T-helper 2 cell treated with Interferon-gamma antibody and Interleukin-4, amounts not matched to agents 5 μg/mL and 100 μg/mL, for 36 hours (primary cell): Measurements from ENCODE around the gene TOP3A.

ENCODE experiments used
- DNase-seq: peaks from one replicate; pipeline ENCODE4 v3.0.0; 2021; ENCODE audit warnings: low spot score
- H3K27ac Mint-ChIP-seq: one replicate; pipeline ENCODE4 v1.8.0; 2021; ENCODE audit warnings: mild to moderate bottlenecking, mixed read lengths
- H3K27me3 Mint-ChIP-seq: one replicate; pipeline ENCODE4 v1.8.0; 2021; ENCODE audit warnings: low read depth, mixed read lengths
- H3K36me3 Mint-ChIP-seq: one replicate; pipeline ENCODE4 v1.8.0; 2021; ENCODE audit warnings: low read depth, mixed read lengths
- H3K4me1 Mint-ChIP-seq: one replicate; pipeline ENCODE4 v1.8.0; 2021; ENCODE audit warnings: low read depth, mixed read lengths
- H3K4me3 Mint-ChIP-seq: one replicate; pipeline ENCODE4 v1.8.0; 2022; ENCODE audit warnings: mild to moderate bottlenecking, moderate library complexity, mixed read lengths
- H3K9me3 Mint-ChIP-seq: one replicate; pipeline ENCODE4 v1.8.0; 2021; ENCODE audit warnings: mixed read lengths

TOP3A gene

GRCh38 chr17:18277076-18277475 lies 37.7 kb downstream of the TOP3A start:
- no peaks in the 10 kb centered on the region for H3K27me3 Mint-ChIP-seq
- H3K36me3 Mint-ChIP-seq: peaks cover 45% of the 10 kb centered on the region
- no peaks in the 10 kb centered on the region for H3K9me3 Mint-ChIP-seq
- H3K4me1 Mint-ChIP-seq: no peaks in the 10 kb centered on the region
- H3K4me3 Mint-ChIP-seq: no peak overlapping the region
- no peak overlapping the region for H3K27ac Mint-ChIP-seq
- no peak for DNase-seq

GRCh38 chr17:18270046-18270931 lies 44.5 kb downstream of the TOP3A start:
- no peaks in the 10 kb centered on the region for H3K27me3 Mint-ChIP-seq

GRCh38 chr17:18267927-18268711 lies 46.7 kb downstream of the TOP3A start:
- no peak for DNase-seq
- H3K4me1 Mint-ChIP-seq: peaks cover 3% of the 10 kb centered on the region
- peaks cover 12% of the 10 kb centered on the region for H3K36me3 Mint-ChIP-seq
- H3K27me3 Mint-ChIP-seq: no peaks in the 10 kb centered on the region
- no peak overlapping the region for H3K4me3 Mint-ChIP-seq
- H3K9me3 Mint-ChIP-seq: no peaks in the 10 kb centered on the region
- no peak overlapping the region for H3K27ac Mint-ChIP-seq

More at GRCh38 chr17:18270046-18270931, 44.5 kb downstream of the TOP3A start:
- H3K27ac Mint-ChIP-seq: no peak overlapping the region
- peaks cover 12% of the 10 kb centered on the region for H3K36me3 Mint-ChIP-seq
- no peak overlapping the region for H3K4me3 Mint-ChIP-seq
- H3K4me1 Mint-ChIP-seq: peaks cover 3% of the 10 kb centered on the region
- DNase-seq: no peak
- H3K9me3 Mint-ChIP-seq: no peaks in the 10 kb centered on the region

GRCh38 chr17:18267366-18267765 lies 47.4 kb downstream of the TOP3A start:
- Mint-ChIP-seq H3K4me3 (no peak overlapping the region), H3K36me3 (peaks cover 7% of the 10 kb centered on the region), H3K4me1 (peaks cover 3% of the 10 kb centered on the region), H3K9me3 (no peaks in the 10 kb centered on the region), H3K27ac (no peak overlapping the region), H3K27me3 (no peaks in the 10 kb centered on the region)
- no peak for DNase-seq

- Mint-ChIP-seq H3K27me3 (no peaks in the 10 kb centered on the region), H3K4me3 (no peak overlapping the region), H3K27ac (no peak overlapping the region), H3K4me1 (peaks cover 11% of the 10 kb centered on the region), H3K9me3 (no peaks in the 10 kb centered on the region), H3K36me3 (peaks cover 3% of the 10 kb centered on the region)
- no peak for DNase-seq
Observed at GRCh38 chr17:18263885-18264682, 50.7 kb downstream of the TOP3A start.

GRCh38 chr17:18262641-18263040 lies 52.2 kb downstream of the TOP3A start:
- no peaks in the 10 kb centered on the region for H3K9me3 Mint-ChIP-seq
- H3K27me3 Mint-ChIP-seq: no peaks in the 10 kb centered on the region
- H3K4me1 Mint-ChIP-seq: peaks cover 14% of the 10 kb centered on the region
- H3K27ac Mint-ChIP-seq: peak overlapping the region; percentile 69
- DNase-seq: no peak
- H3K36me3 Mint-ChIP-seq: peaks cover 6% of the 10 kb centered on the region
- H3K4me3 Mint-ChIP-seq: no peak overlapping the region

- Mint-ChIP-seq H3K4me3 (peak overlapping the region; percentile 81), H3K27me3 (no peaks in the 10 kb centered on the region), H3K9me3 (no peaks in the 10 kb centered on the region), H3K27ac (peak overlapping the region; percentile 69), H3K4me1 (peaks cover 18% of the 10 kb centered on the region), H3K36me3 (peaks cover 6% of the 10 kb centered on the region)
- DNase-seq: no peak
Observed at GRCh38 chr17:18262111-18262510, 52.7 kb downstream of the TOP3A start.

GRCh38 chr17:18261659-18262058 lies 53.1 kb downstream of the TOP3A start:
- H3K4me1 Mint-ChIP-seq: peaks cover 21% of the 10 kb centered on the region
- peak overlapping the region; percentile 81 for H3K4me3 Mint-ChIP-seq
- H3K27me3 Mint-ChIP-seq: no peaks in the 10 kb centered on the region
- H3K9me3 Mint-ChIP-seq: no peaks in the 10 kb centered on the region
- H3K27ac Mint-ChIP-seq: peak overlapping the region; percentile 65
- DNase-seq: no peak
- peaks cover 8% of the 10 kb centered on the region for H3K36me3 Mint-ChIP-seq

GRCh38 chr17:18261146-18261515 lies 53.7 kb downstream of the TOP3A start:
- Mint-ChIP-seq H3K4me3 (peak overlapping the region; percentile 81), H3K27me3 (no peaks in the 10 kb centered on the region), H3K27ac (peak overlapping the region; percentile 55), H3K4me1 (peaks cover 20% of the 10 kb centered on the region), H3K9me3 (no peaks in the 10 kb centered on the region), H3K36me3 (peaks cover 12% of the 10 kb centered on the region)
- peak; percentile 52 for DNase-seq

GRCh38 chr17:18260332-18261145 lies 54.3 kb downstream of the TOP3A start, which contains the start of gene MIEF2:
Gene MIEF2 (plus strand): TSS chr17:18260662. CDS start chr17:18262721, 2,059 bp downstream.
- DNase-seq: peak; percentile 92
- Mint-ChIP-seq H3K36me3 (peaks cover 14% of the 10 kb centered on the region), H3K4me3 (peak within 1 kb of the TSS; percentile 81), H3K27ac (peak within 1 kb of the TSS; percentile 81), H3K9me3 (no peaks in the 10 kb centered on the region), H3K27me3 (no peaks in the 10 kb centered on the region), H3K4me1 (peaks cover 22% of the 10 kb centered on the region)

GRCh38 chr17:18259621-18260331 lies 55.0 kb downstream of the TOP3A start:
- H3K9me3 Mint-ChIP-seq: no peaks in the 10 kb centered on the region
- H3K36me3 Mint-ChIP-seq: peaks cover 17% of the 10 kb centered on the region
- no peak for DNase-seq
- peak overlapping the region; percentile 81 for H3K27ac Mint-ChIP-seq
- no peaks in the 10 kb centered on the region for H3K27me3 Mint-ChIP-seq
- peak overlapping the region; percentile 81 for H3K4me3 Mint-ChIP-seq
- peaks cover 22% of the 10 kb centered on the region for H3K4me1 Mint-ChIP-seq

GRCh38 chr17:18258356-18259038 lies 56.3 kb downstream of the TOP3A start, which contains the start of gene FLII:
Gene FLII (minus strand): TSS chr17:18258738. CDS start chr17:18258690, 48 bp downstream.
- H3K27me3 Mint-ChIP-seq: no peaks in the 10 kb centered on the region
- peaks cover 25% of the 10 kb centered on the region for H3K36me3 Mint-ChIP-seq
- peak; percentile 51 for DNase-seq
- peaks cover 22% of the 10 kb centered on the region for H3K4me1 Mint-ChIP-seq
- peak within 1 kb of the TSS; percentile 90 for H3K27ac Mint-ChIP-seq
- peak within 1 kb of the TSS; percentile 99 for H3K4me3 Mint-ChIP-seq
- no peaks in the 10 kb centered on the region for H3K9me3 Mint-ChIP-seq
